KOPT-K1 (cell line): Measurements from ENCODE around the gene SPAAR.
A peak's percentile ranks its signal among the peaks of the same experiment; 100 is the strongest.
"Not testable (repeated sequence)": the region's sequence is repeated elsewhere in the genome, so short reads cannot be mapped to it uniquely, and the experiment has no call there.

Experiments
- H3K27ac ChIP-seq: fragments of 200-600 bp; sonication (generic); 2 replicates; pipeline ENCODE4 v1.5.1; 2016; ENCODE audit warnings: antibody characterized with exemption, mild to moderate bottlenecking, low read depth, low read length; ENCODE audit not compliant: poor library complexity, severe bottlenecking
- H3K36me3 ChIP-seq: fragments of 200-600 bp; sonication (generic); 2 replicates; pipeline ENCODE4 v1.5.1; 2017; ENCODE audit warnings: antibody characterized with exemption, mild to moderate bottlenecking, low read length, moderate library complexity; ENCODE audit not compliant: insufficient read depth
- H3K9me3 ChIP-seq: fragments of 200-600 bp; sonication (generic); 2 replicates; pipeline ENCODE4 v1.5.1; 2017; ENCODE audit warnings: antibody characterized with exemption, low read length, mild to moderate bottlenecking; ENCODE audit not compliant: insufficient read depth, poor library complexity, severe bottlenecking

Gene SPAAR

DNA sequence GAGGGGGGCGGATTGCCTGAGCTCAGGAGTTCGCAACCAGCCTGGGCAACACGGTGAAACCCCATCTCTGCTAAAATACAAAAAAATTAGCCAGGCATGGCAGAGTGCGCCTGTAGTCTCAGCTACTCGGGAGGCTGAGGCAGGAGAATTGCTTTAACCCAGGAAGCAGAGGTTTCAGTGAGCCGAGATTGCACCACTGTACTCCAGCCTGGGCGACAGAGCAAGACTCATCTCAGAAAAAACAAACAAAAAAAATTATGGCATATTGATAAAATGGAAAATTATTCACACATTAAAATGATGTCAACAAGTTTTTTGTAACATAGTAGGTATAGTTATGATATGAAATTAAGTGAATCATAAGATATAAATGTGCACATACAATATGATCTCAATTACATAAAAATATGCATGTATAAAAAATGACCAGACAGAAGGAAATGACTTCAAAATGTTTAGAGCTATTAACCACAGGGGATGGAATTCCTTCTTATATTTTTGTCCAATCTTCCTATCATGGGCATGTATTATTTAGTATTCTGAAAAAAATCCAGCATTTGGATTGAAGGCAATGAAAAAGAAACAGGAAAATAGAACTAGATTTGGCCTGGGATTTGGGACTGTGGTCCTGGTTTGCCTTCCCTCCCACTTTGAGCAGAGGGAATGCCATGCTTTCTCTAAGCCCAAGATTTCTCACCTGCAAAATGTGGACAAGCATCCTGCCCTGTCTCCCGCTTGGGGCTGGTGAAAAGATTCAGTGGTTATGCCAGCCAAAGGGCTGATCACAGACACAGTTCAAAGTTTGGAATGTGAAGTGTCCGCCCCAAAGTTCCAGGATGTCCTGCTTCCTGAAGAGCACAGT, 19.5 kb downstream of the SPAAR start:
- Histone ChIP-seq H3K36me3 (no peaks in the 10 kb centered on the region), H3K9me3 (no peaks in the 10 kb centered on the region), H3K27ac (no peak overlapping the region)

DNA sequence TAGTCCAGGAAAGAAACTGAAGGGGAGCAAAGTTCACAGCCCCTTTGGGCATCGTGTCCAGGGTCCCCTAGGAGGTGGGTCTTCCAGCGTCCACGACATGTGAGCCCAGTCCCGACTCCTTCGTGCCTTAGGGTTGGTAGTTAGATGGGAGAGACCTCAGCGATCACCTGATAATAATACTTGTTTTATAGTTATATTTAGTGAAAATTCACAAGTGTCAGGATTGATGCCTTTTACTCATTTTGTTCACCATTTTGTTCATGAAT, 20.1 kb downstream of the SPAAR start:
- Histone ChIP-seq H3K9me3 (no peaks in the 10 kb centered on the region), H3K36me3 (no peaks in the 10 kb centered on the region), H3K27ac (no peak overlapping the region)

DNA sequence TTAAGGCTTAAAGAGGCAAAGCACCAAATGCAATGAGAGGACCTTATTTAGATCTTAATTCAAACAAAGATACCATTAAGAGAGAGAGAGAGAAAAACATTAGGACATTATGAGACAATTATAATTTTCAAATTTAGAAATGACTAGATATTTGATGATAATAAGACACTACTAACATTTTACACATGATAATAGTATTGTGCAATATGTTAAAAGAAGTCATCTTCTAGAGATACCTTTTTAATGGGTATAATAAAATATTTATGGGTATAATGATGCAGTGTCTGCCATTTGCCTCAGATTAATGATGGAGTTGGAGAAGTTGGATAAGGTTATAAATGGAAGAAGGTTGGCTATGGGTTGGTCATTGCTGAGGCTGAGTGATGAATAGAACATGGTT, 21.2 kb downstream of the SPAAR start:
- H3K9me3 ChIP-seq, result no peaks in the 10 kb centered on the region
- H3K27ac ChIP-seq, result no peak overlapping the region
- no peaks in the 10 kb centered on the region for H3K36me3 ChIP-seq

DNA sequence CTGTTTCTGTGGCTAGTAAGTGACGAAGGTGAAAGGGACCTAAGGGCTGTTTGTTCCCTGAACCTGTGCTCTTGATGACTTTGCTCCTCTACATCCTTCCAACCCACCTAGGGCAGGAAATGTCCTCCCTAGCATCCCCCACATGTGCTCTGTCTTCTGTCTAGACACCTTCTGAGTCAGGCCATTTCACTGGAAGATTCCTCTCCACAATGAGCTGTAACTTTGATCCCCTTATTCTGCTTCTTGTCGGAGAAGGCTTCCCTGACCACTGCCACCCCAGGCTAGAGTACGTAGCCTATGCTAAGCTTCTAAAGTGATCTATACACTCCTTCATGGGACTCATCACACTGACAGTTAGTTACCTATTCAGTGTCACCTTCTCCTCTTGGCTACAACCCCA, 21.7 kb downstream of the SPAAR start:
- H3K36me3 ChIP-seq, result no peaks in the 10 kb centered on the region
- H3K9me3 ChIP-seq, result no peaks in the 10 kb centered on the region
- no peak overlapping the region for H3K27ac ChIP-seq

DNA sequence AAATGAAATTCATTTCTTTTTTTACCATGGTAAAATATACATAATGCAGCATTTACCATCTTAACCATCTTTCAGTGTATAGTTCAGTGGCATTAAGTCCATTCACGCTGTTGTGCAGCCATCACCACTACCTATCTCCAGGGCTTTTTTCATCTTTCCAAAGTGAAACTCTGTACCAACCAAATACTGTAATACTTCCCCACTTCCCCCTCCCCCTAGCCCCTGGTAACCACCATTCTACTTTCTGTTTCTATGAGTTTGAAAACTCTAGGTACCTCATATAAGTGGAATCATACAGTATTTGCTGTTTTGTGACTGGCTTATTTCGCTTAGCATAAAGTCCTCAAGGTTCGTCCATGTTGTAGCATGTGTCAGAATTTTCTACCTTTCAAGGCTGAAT, 23.4 kb downstream of the SPAAR start:
- H3K27ac ChIP-seq, result peak overlapping the region; percentile 41
- H3K36me3 ChIP-seq, result no peaks in the 10 kb centered on the region
- peaks cover 7% of the 10 kb centered on the region for H3K9me3 ChIP-seq

DNA sequence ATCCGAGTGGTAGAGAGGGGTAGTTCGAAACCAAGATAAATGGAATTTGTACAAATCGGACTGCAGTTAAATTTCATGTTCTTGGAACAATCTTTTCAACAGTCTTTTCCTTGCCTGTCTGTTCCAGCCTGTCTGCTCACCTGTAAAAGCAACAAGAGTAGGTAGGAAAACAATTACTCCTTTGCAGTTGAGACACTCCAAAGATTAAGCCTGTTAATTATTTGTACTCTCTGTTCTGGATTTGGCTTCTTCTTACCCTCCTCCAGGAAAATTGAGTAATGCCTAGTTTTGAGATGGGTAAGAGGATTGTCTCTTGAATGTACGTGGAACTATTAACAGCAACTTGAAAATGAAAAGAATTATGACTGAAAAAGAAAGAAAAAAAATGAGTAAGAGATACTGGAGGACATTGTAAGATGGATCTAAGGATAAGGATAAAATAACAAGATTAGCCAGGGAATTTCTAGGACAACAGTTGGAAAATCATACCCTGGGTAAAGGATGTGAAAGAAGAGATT, 24.3 kb downstream of the SPAAR start:
- Histone ChIP-seq H3K27ac (peak overlapping the region; percentile 41), H3K9me3 (peaks cover 7% of the 10 kb centered on the region), H3K36me3 (no peaks in the 10 kb centered on the region)

DNA sequence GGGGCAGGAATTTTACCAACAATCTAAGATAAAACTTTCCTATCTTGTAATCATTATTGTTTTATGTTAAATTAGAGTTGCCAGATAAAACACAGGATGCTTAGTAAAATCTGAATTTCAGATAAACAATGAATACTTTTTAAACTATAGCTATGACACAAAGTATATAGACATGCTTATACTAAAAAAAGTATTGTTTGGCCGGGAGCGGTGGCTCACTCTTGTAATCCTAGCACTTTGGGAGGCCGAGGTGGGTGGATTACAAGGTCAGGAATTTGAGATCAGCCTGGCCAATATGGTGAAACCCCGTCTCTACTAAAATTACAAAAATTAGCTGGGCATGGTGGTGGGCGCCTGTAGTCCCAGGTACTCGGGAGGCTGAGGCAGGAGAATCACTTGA, 24.8 kb downstream of the SPAAR start:
- not testable (repeated sequence) for H3K36me3 ChIP-seq, H3K9me3 ChIP-seq
- H3K27ac ChIP-seq, result peak overlapping the region; percentile 41

DNA sequence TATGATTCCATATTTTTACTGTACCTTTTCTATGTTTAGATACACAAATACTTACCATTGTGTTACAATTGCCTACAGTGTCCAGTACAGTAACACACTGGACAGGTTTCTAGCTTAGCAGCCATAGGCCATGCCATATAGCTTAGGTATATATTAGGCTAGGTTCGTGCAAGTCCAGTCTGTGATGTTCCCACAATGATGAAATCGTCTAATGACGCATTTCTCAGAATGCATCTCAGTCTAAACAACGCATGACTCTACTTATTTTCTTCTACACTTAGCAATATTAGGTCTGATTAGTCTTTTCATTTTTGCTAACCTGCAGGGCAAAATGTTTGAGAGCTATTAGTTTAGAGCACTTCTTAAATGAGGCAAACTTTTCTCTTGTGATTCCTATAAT, 26.0 kb downstream of the SPAAR start:
- no peak overlapping the region for H3K27ac ChIP-seq
- H3K36me3 ChIP-seq, result no peaks in the 10 kb centered on the region
- peaks cover 7% of the 10 kb centered on the region for H3K9me3 ChIP-seq

DNA sequence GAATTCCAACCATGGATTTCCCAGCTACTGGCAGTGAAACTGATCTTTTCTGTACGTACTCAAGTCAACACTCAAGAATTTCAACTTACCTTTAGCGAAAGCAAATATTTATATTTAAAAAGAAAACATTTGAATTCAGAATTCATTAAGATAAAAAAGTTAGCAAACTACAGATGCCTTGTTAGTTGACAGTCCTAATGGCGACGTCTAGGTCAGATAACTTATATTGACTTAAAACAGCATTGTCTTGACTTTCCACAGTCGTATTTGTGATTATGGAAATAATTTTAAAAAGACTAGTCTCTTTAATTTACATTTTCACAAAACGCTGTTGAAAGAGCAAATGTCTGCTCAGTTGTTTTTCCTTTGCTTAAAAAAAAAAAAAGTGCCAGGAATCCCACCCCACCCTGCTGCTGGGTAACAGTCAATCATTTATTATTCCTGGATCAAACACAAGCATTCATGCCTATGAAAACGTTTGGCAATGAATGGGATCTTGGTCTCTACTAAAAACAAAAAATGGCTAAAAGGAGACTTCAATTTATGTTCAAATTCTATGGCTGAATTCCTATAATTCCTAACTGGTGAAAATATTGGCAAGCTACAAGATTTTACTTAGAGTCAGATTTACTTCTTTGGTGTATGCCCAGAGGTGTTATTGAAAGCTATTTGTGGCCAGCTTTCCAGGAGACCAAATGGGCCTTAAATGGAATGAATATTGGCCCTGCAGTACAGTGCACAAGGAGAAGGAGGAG, 26.6 kb downstream of the SPAAR start:
- Histone ChIP-seq H3K27ac (no peak overlapping the region), H3K36me3 (no peaks in the 10 kb centered on the region), H3K9me3 (peaks cover 7% of the 10 kb centered on the region)

DNA sequence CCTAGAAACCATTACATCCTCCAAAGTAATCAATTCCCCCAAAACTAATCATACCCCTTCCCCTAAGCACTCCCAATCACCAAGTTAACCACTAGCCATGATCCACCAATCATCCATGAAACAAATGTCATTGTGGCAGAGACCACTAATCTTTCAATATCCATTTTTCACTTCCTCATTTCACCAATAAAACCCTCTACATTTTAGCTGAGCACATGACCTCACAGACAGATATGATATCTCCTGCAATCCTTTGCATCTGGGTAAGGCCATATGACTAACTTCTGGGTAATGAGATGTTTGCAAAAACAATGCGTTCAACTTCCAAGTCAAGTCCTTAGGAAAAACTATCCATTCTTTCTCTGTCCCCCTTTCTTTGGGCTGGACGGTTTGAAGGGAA, 27.9 kb downstream of the SPAAR start:
- Histone ChIP-seq H3K9me3 (peaks cover 7% of the 10 kb centered on the region), H3K36me3 (no peaks in the 10 kb centered on the region), H3K27ac (no peak overlapping the region)

DNA sequence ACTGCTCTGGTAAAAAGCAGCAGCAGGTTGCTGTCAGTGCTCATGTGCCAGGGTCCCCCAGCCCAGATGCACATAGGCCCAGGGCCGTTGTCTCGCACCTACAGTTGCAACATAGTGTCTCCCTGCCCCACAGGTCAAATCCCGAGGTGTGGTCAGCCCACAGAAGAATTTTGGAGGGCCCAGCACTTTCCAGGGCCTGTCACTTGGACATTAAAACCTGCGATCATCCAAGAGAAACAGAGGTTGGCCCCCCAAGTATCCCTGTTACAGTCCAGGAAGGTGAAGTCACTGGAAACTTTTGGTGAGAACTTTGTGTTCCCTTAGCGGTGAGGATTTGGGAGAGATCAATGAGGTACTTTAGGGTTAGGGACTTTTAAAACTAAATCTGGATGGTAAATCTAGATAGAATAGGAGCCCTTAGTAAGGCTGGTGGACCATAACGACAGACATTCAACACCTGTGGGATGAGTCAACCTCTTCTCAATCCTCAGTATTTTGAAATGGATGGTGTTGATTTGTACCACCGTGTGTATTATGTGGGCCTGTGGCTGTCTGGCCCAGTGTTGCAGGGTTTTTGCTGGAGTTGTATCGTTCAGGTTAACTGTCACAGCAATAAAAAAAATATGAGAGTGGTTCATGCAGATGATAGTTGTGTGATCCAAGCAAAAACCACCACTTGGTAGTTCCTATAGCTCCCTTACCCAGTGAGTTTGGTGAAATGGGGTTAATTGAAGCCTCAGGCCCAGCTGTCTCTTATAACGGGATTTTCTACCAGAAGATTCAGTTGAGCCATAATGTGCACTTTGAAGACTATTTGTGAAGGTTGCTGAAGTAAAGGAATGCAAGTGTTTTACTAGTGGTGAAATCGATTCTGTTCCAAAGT, 29.4 kb downstream of the SPAAR start:
- Histone ChIP-seq H3K9me3 (peaks cover 7% of the 10 kb centered on the region), H3K36me3 (no peaks in the 10 kb centered on the region), H3K27ac (peak overlapping the region; percentile 93)

DNA sequence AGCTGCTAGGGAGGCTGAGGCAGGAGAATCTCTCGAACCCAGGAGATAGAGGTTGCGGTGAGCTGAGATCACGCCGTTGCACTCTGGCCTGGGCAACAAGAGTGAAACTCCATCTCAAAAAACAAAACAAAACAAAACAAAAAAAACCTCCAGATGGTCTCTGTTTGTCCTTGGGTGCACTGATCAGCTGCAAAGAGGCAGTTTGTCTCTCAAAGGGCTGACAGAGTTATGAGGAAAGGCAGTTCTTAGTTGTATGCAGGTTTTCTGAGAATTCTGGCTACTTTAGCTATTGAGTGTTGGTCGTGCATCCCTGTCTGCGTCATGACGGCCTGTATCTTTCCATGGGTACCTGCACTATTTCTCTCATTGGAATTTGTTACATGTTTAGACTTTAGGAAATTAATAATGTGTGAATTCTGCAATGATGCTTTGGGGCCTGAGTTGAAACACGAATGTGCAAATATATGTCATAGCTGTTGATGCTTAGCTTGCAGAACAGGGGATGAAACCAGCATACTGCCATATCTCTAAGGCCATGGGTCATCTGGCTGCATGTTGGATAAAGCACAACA, 30.5 kb downstream of the SPAAR start:
- Histone ChIP-seq H3K36me3 (no peaks in the 10 kb centered on the region), H3K27ac (peak overlapping the region; percentile 93), H3K9me3 (peaks cover 7% of the 10 kb centered on the region)

DNA sequence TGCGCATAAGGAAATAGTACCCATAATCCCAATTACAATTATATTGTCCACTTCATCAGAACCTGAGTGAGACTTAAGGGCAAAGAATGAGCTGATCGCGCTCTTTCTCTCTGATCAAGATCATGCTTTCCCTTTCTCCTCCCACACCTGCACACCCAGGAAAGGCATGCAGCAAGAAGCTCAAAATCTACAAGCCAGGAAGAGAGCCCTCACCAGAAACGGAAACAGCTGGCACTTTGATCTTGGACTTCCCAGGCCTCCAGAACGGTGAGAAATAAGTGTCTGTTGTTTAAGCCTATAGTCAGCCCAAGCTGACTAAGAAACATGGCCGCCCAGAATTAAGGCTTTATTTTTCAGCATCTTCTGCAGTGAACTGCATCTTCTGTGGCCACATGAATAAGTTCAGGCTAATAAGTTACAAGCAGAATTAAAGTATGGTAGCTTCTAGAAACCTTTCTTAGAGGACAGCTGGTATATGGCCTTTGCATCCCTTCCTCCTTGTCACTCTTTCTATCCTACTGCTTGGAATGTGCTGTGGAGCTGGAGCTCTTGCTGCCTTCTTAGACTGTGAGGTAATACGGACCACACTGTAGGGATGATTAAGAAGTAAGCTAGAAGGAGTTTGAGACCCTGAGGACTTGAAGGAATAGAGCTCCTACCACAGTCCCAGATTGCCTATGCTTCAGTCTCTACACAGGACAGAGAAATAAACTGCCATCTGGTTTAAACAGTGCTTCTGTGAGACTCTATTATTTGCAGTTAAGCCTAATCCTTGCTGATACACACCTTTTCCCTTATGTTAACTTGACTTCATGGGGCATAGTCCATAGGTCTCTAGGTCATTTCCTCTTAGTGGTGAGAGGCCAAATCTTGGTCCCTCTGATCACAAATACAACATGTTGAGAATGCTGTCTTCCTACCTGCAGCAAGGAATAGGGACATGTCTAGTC, 31.4 kb downstream of the SPAAR start:
- Histone ChIP-seq H3K27ac (peak overlapping the region; percentile 93), H3K36me3 (no peaks in the 10 kb centered on the region), H3K9me3 (peaks cover 7% of the 10 kb centered on the region)

DNA sequence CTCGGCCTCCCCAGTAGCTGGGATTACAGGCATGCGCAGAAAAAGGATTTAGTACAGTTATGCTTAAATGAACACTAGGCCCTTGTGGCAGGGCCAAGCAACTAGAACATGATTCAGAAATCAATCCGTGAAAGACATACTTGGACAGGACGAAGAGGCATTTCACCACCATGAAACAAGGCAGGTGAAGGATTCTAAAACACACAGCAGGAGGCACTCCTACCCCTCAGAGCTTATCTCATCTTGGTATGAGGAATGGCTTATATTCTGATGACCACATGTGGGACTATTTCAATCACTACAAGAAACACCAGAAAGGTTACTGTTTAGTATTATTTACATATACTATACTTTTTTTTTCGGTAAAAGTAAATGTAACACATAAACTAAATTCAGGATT, 33.0 kb downstream of the SPAAR start:
- no peaks in the 10 kb centered on the region for H3K36me3 ChIP-seq
- H3K9me3 ChIP-seq, result peaks cover 1% of the 10 kb centered on the region
- no peak overlapping the region for H3K27ac ChIP-seq
